PC-3 (cell line): Measurements from ENCODE around the gene ALOX15B.

Source experiments
- CTCF ChIP-seq: fragments of 300-600 bp; sonication (generic); conservative IDR thresholded peaks from 2 replicates; pipeline ENCODE4 v1.5.1; 2017; ENCODE audit warnings: antibody characterized with exemption, low read depth, mild to moderate bottlenecking, low read length
- EZH2 ChIP-seq: fragments of 300-600 bp; sonication (generic); IDR thresholded peaks from one replicate; pipeline ENCODE4 v1.6.1; 2017; ENCODE audit warnings: antibody characterized with exemption, mild to moderate bottlenecking, low read length; ENCODE audit not compliant: unreplicated experiment

DNA sequence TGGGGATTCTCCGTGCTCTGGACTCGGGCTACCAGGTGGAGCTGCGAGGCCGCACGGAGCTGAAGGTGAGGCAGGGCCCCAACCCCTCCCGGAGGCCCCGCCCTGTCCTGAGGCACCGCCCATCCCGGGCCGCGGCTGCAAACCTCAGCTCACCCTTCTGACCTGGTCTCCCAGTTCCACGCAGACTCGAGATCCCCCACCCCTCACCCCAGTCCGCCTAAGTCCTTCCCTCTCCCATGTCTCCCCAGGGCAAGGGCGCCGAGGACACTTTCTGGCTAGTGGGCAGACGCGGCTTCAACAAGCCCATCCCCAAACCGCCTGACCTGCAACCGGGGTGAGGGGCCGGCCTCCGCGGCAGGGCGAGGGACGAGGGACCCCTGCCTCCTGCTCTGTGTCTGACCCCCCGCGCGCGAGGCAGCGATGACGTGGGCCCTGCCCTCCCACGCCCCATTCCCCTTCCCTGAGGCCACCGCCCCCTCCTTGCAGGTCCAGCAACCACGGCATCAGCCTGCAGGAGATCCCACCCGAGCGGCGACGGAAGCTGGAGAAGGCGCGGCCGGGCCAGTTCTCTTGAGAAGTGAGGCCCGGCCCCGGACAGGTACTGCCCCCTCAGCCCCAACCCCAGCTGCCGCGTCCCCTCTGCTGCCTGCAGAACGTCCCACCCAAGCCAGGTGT lies 22.8 kb upstream of the ALOX15B start:
- no peak for TF ChIP-seq CTCF
- TF ChIP-seq EZH2 = no peak
